K562 (cell line): ENCODE measurements around the gene CACNA1C. TPM values are rescaled to one million over a fixed set of nuclear protein-coding genes. Genes with fewer than 3 reads are reported as not detected.

Source experiments
- ATAC-seq: fragments of 200-7000 bp; cut with Tn5 transposase; 3 replicates; pipeline ENCODE4 v1.9.1; 2020; ENCODE audit warnings: moderate library complexity
- BruUV-seq: library from RNA; stranded (reverse); fragments of 400-500 nt; replicated peaks from 2 replicates; lab custom pipeline; 2021; lab: Mats Ljungman, UMichigan
- CTCF ChIA-PET: fragments of 300-600 bp; formaldehyde crosslinking; extraction: SDS; loops from one replicate; lab custom pipeline; 2021; ENCODE audit warnings: low intra/inter-chr PET ratio; lab: Yijun Ruan, JAX
- POLR2A ChIA-PET: fragments of 300-600, 350-650 bp; sonication (Branson Sonifier 250); formaldehyde crosslinking; extraction: SDS; loops from one replicate; lab custom pipeline; 2021; ENCODE audit warnings: antibody characterized with exemption, inconsistent platforms; lab: Yijun Ruan, JAX
- DNase-seq, 4 experiments: peaks; one replicate each; pipeline versions ENCODE4 v3.0.0 to v3.0.0-alpha.2; 2011 to 2018; ENCODE audit warnings: low spot score in 3 of 4, mixed read lengths in 3 of 4; ENCODE audit errors: extremely low read depth in 1 of 4
- FAIRE-seq: peaks from 2 replicates; lab custom pipeline; 2011; peaks lifted over from hg19 to GRCh38; lab: Jason Lieb, UNC
- H2AFZ ChIP-seq: 2 replicates; pipeline ENCODE4 v1.6.0; 2011; ENCODE audit warnings: low read depth, low read length, control low read depth, inconsistent platforms
- H3K27ac ChIP-seq: fragments of 200-600 bp; 3 replicates; pipeline ENCODE4 v1.8.0; 2011; ENCODE audit warnings: low read depth, mild to moderate bottlenecking, control low read depth, inconsistent platforms, low read length, moderate library complexity, mixed read lengths; ENCODE audit errors: extremely low read depth
- H3K27me3 ChIP-seq, 2 experiments: fragments of 300-600 bp in 1 of 2; 2 replicates in 1 of 2; 3 replicates in 1 of 2; pipeline versions ENCODE4 v1.6.0 to v1.8.0; 2011; ENCODE audit warnings: inconsistent platforms in 2 of 2, low read length in 2 of 2, mild to moderate bottlenecking in 1 of 2, mixed read lengths in 1 of 2, moderate library complexity in 1 of 2; ENCODE audit not compliant: control insufficient read depth in 2 of 2, insufficient read depth in 2 of 2
- H3K36me3 ChIP-seq: fragments of 300-600 bp; 3 replicates; pipeline ENCODE4 v1.8.0; 2011; ENCODE audit warnings: mild to moderate bottlenecking, low read length, inconsistent platforms; ENCODE audit not compliant: control insufficient read depth, insufficient read depth
- H3K4me1 ChIP-seq, 2 experiments: fragments of 200-600 bp in 1 of 2; replicated peaks in 1 of 2; 2 replicates in 1 of 2; 3 replicates in 1 of 2; pipeline versions ENCODE4 v1.5.1 to v1.8.0; 2011; ENCODE audit warnings: inconsistent platforms in 2 of 2, low read length in 2 of 2, mild to moderate bottlenecking in 1 of 2, mixed read lengths in 1 of 2, moderate library complexity in 1 of 2; ENCODE audit not compliant: control insufficient read depth in 2 of 2, insufficient read depth in 2 of 2
- H3K4me2 ChIP-seq: 2 replicates; pipeline ENCODE4 v1.6.1; 2011; ENCODE audit warnings: low read length, control low read depth, inconsistent platforms, mixed read lengths; ENCODE audit not compliant: insufficient read depth
- H3K4me3 ChIP-seq: fragments of 200-600 bp; sonication (generic), shearing (Covaris generic); 2 replicates; pipeline ENCODE4 v1.5.1; 2016; ENCODE audit warnings: control low read depth, inconsistent platforms
- H3K79me2 ChIP-seq: fragments of 200-600 bp; 3 replicates; pipeline ENCODE4 v1.8.0; 2011; ENCODE audit warnings: low read length, inconsistent platforms; ENCODE audit not compliant: control insufficient read depth, insufficient read depth
- H3K9ac ChIP-seq, 2 experiments: 2 replicates each; pipeline versions ENCODE4 v1.6.0 to v1.6.1; 2011; ENCODE audit warnings: low read depth in 2 of 2, low read length in 2 of 2, control low read depth in 1 of 2, inconsistent platforms in 1 of 2, mild to moderate bottlenecking in 1 of 2, mixed read lengths in 1 of 2; ENCODE audit not compliant: insufficient read depth in 1 of 2
- H3K9me1 ChIP-seq: one replicate; pipeline ENCODE4 v1.6.0; 2011; ENCODE audit warnings: inconsistent platforms, mild to moderate bottlenecking, low read length, moderate library complexity; ENCODE audit not compliant: control insufficient read depth, insufficient read depth
- H3K9me3 ChIP-seq: replicated peaks from 2 replicates; pipeline ENCODE4 v1.5.1; 2011; ENCODE audit warnings: low read depth, low read length, inconsistent platforms; ENCODE audit not compliant: control insufficient read depth, insufficient read depth
- H4K20me1 ChIP-seq: replicated peaks from 2 replicates; pipeline ENCODE4 v1.6.1; 2011; ENCODE audit warnings: low read length, inconsistent platforms, mixed read lengths; ENCODE audit not compliant: control insufficient read depth, insufficient read depth
- ARID1B ChIP-seq: fragments of 450-650 bp; IDR thresholded peaks from 2 replicates; pipeline ENCODE4 v1.6.1; 2016; ENCODE audit warnings: antibody characterized with exemption, mild to moderate bottlenecking, inconsistent platforms
- C11orf30 ChIP-seq: fragments of 450-650 bp; IDR thresholded peaks from 2 replicates; pipeline ENCODE4 v1.6.1; 2016; ENCODE audit warnings: low read depth, mild to moderate bottlenecking
- FOXK1 ChIP-seq: sonication (generic); formaldehyde crosslinking; IDR thresholded peaks from 2 replicates; pipeline ENCODE4 v1.8.0; 2022; ENCODE audit warnings: missing genetic modification reagents, mild to moderate bottlenecking, borderline replicate concordance
- HDAC8 ChIP-seq: fragments of 450-650 bp; IDR thresholded peaks from 2 replicates; pipeline ENCODE4 v1.6.1; 2016; ENCODE audit warnings: mild to moderate bottlenecking, missing genetic modification characterization, moderate library complexity, missing compliant biosample characterization
- SMARCA4 ChIP-seq: fragments of 450-650 bp; IDR thresholded peaks from 2 replicates; pipeline ENCODE4 v1.6.1; 2016
- TBL1XR1 ChIP-seq, 2 experiments: IDR thresholded peaks; 2 replicates each; pipeline ENCODE4 v1.6.1; 2012; ENCODE audit warnings: improper control_type of control experiment in 2 of 2, low read length in 2 of 2, mild to moderate bottlenecking in 1 of 2
- U2AF1 ChIP-seq: fragments of 200-400 bp; formaldehyde crosslinking; optimal IDR thresholded peaks from 2 replicates; pipeline ENCODE3; 2017; ENCODE audit warnings: mild to moderate bottlenecking, low read depth, low read length, moderate library complexity
- ZC3H11A ChIP-seq: IDR thresholded peaks from 2 replicates; pipeline ENCODE4 v1.6.1; 2012; ENCODE audit warnings: low read depth, low read length, improper control_type of control experiment
- ZNF212 ChIP-seq: fragments of 450-650 bp; formaldehyde crosslinking; IDR thresholded peaks from 2 replicates; pipeline ENCODE4 v1.4.0; 2020; ENCODE audit warnings: mild to moderate bottlenecking
- ZNF217 ChIP-seq: sonication (generic); formaldehyde crosslinking; IDR thresholded peaks from 2 replicates; pipeline ENCODE4 v1.8.0; 2022; ENCODE audit warnings: mild to moderate bottlenecking, missing genetic modification reagents
- ZNF232 ChIP-seq: sonication (generic); formaldehyde crosslinking; IDR thresholded peaks from 2 replicates; pipeline ENCODE4 v1.8.0; 2022; ENCODE audit warnings: mild to moderate bottlenecking, missing genetic modification reagents
- ZNF586 ChIP-seq: fragments of 450-650 bp; formaldehyde crosslinking; conservative IDR thresholded peaks from 2 replicates; pipeline ENCODE4 v1.4.0; 2020; ENCODE audit warnings: mild to moderate bottlenecking, moderate library complexity
- WGBS: fragments of 100-300 bp; shearing (Covaris generic); methylation state at CpG from one replicate; pipeline ENCODE4 v1.1.6; 2016; ENCODE audit warnings: low coverage, mixed read lengths; ENCODE audit not compliant: insufficient coverage; ENCODE audit errors: missing lambda C conversion rate; 5-methylcytosine and 5-hydroxymethylcytosine counted together
- in situ Hi-C: fragments of 300-500 bp; cut with MboI; formaldehyde crosslinking; loops from 4 replicates; pipeline ENCODE4 v1.15.0; 2018; ENCODE audit warnings: inconsistent platforms, mixed read lengths
- intact Hi-C: fragments of 100-400 bp; cut with micrococcal nuclease; formaldehyde crosslinking; loops from 2 replicates; pipeline ENCODE4 v1.14.2; 2022
- polyA plus RNA-seq, 8 experiments: library from polyadenylated mRNA; depleted of rRNA in 4 of 8; stranded (reverse) in 5 of 8; unstranded in 3 of 8; fragments of >200 nt; fragmentation: Nextera tagmentation in 2 of 8; fragmentation: Illumina TruSeq in 1 of 8; extraction: Ambion mirVana in 2 of 8; extraction: Trizol in 1 of 8; gene quantifications; 2 replicates each; pipeline versions ENCODE4 v1.2.1 to v1.2.3, GENCODE V29; 2011 to 2014; ENCODE audit warnings: inconsistent platforms in 1 of 8, missing spikeins in 1 of 8
- total RNA-seq, 7 experiments: library from RNA; depleted of rRNA in 6 of 7; stranded (reverse); fragments of >200 nt in 6 of 7; fragmentation: Illumina TruSeq in 2 of 7; extraction: Trizol in 2 of 7; gene quantifications; 2 replicates each; pipeline versions ENCODE4 v1.2.1 to v1.2.3, GENCODE V29; 2011 to 2021; ENCODE audit warnings: low replicate concordance in 1 of 7
- TF ChIP-seq, protein P1 (sequence below): fragments of 250-450 bp; sonication (Bioruptor Pico); IDR thresholded peaks from 2 replicates; pipeline ENCODE4 v1.8.0; 2022; ENCODE audit warnings: inconsistent platforms, mild to moderate bottlenecking, moderate library complexity, borderline replicate concordance
- TF ChIP-seq, protein P2 (sequence below): fragments of 250-450 bp; sonication (Bioruptor Pico); IDR thresholded peaks from 2 replicates; pipeline ENCODE4 v1.8.0; 2022; ENCODE audit warnings: moderate library complexity, mild to moderate bottlenecking, inconsistent platforms
- TF ChIP-seq, protein P3 (sequence below): fragments of 150-350 bp; conservative IDR thresholded peaks from 2 replicates; pipeline ENCODE4 v1.6.1; 2014; ENCODE audit warnings: low read length

CACNA1C gene
- total and polyA plus RNA-seq, 9 of the 15 experiments (the other 6 are each of a cell fraction or from before 2014, with no cell fraction given): not detected

DNA sequence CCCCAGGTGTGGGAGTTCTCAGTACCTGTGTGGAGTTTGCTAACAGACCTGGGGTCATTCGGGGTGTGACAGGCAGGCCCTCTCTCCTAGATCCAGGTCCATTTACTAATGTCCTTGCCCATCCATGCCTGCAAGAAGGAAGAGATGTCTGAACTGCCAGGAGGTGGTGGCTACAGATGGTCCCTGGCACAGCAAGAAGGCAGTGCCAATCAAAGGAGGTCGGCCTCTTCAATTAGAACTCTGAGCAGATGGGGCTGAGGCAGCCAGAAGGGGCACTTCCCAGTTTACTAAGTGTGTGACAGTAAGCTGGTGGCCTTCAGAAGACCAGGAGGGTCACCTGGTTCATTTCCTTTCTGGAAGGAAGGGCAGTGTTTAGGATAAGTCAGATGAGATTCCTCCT lies 202.5 kb downstream of the CACNA1C start:
- Histone ChIP-seq H3K27me3 (no peaks in the 10 kb centered on the region; a peak in 1 of 5 replicates), H3K9me1 (no peaks in the 10 kb centered on the region), H3K27ac (no peak overlapping the region), H4K20me1 (no peaks in the 10 kb centered on the region), H3K4me2 (no peak overlapping the region), H3K9ac (no peak overlapping the region), H3K36me3 (no peaks in the 10 kb centered on the region), H2AFZ (no peak overlapping the region), H3K9me3 (peaks cover 4% of the 10 kb centered on the region), H3K4me1 (no peaks in the 10 kb centered on the region), H3K4me3 (no peak overlapping the region), H3K79me2 (no peaks in the 10 kb centered on the region)
- 0% methylated on average over 2 of the region's 2 CpGs for WGBS
- intact Hi-C loops (no loop called here), in situ Hi-C loops (no loop called here)
- no TSS peak for BruUV-seq
- TF ChIP-seq, protein P1, sequence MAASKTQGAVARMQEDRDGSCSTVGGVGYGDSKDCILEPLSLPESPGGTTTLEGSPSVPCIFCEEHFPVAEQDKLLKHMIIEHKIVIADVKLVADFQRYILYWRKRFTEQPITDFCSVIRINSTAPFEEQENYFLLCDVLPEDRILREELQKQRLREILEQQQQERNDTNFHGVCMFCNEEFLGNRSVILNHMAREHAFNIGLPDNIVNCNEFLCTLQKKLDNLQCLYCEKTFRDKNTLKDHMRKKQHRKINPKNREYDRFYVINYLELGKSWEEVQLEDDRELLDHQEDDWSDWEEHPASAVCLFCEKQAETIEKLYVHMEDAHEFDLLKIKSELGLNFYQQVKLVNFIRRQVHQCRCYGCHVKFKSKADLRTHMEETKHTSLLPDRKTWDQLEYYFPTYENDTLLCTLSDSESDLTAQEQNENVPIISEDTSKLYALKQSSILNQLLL (CRISPR knock-in tag): no peak
- TF ChIP-seq ZC3H11A: no peak
- TF ChIP-seq ZNF586 (CRISPR knock-in tag): no peak
- no peak for TF ChIP-seq C11orf30
- TF ChIP-seq, protein P2, sequence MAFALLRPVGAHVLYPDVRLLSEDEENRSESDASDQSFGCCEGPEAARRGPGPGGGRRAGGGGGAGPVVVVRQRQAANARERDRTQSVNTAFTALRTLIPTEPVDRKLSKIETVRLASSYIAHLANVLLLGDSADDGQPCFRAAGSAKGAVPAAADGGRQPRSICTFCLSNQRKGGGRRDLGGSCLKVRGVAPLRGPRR: no peak
- no peak for TF ChIP-seq ARID1B
- no peak for TF ChIP-seq ZNF232 (CRISPR knock-in tag)
- no peak for TF ChIP-seq ZNF217
- no peak for TF ChIP-seq U2AF1
- no peak for TF ChIP-seq TBL1XR1 (IDR thresholded peaks at IDR 0.05; ENCODE audit: low read length in 2 of 2)
- no peak for TF ChIP-seq SMARCA4
- TF ChIP-seq, protein P3, sequence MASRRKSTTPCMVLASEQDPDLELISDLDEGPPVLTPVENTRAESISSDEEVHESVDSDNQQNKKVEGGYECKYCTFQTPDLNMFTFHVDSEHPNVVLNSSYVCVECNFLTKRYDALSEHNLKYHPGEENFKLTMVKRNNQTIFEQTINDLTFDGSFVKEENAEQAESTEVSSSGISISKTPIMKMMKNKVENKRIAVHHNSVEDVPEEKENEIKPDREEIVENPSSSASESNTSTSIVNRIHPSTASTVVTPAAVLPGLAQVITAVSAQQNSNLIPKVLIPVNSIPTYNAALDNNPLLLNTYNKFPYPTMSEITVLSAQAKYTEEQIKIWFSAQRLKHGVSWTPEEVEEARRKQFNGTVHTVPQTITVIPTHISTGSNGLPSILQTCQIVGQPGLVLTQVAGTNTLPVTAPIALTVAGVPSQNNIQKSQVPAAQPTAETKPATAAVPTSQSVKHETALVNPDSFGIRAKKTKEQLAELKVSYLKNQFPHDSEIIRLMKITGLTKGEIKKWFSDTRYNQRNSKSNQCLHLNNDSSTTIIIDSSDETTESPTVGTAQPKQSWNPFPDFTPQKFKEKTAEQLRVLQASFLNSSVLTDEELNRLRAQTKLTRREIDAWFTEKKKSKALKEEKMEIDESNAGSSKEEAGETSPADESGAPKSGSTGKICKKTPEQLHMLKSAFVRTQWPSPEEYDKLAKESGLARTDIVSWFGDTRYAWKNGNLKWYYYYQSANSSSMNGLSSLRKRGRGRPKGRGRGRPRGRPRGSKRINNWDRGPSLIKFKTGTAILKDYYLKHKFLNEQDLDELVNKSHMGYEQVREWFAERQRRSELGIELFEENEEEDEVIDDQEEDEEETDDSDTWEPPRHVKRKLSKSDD: no peak
- no peak for TF ChIP-seq ZNF212
- no peak for TF ChIP-seq FOXK1 (CRISPR knock-in tag)
- TF ChIP-seq HDAC8 (tag): no peak
- FAIRE-seq (no peak), DNase-seq (no peak), ATAC-seq (no peak)
- ChIA-PET CTCF (no interaction called here), POLR2A (no interaction called here)
